Neural cell (in vitro differentiated cells): ENCODE data around the gene RFTN1. TPM values are rescaled to one million over a fixed set of nuclear protein-coding genes. Genes with fewer than 3 reads are reported as not detected.

Source experiments
- H2AFZ ChIP-seq: fragments of 200-600, 300-800 bp; sonication (generic), shearing (Covaris generic); 2 replicates; pipeline ENCODE4 v1.6.0; 2014; ENCODE audit warnings: low read depth, mild to moderate bottlenecking, antibody characterized with exemption, low read length, moderate library complexity
- H3F3A ChIP-seq: fragments of 200-600 bp; shearing (Covaris generic); 2 replicates; pipeline ENCODE4 v1.6.1; 2016; ENCODE audit warnings: mild to moderate bottlenecking, moderate library complexity, mixed read lengths, antibody characterized with exemption, low read length; ENCODE audit not compliant: insufficient read depth, poor library complexity, severe bottlenecking
- H3K27ac ChIP-seq: fragments of 200-600, 300-800 bp; sonication (generic), shearing (Covaris generic); 2 replicates; pipeline ENCODE4 v1.5.1; 2014; ENCODE audit warnings: mild to moderate bottlenecking, low read length, moderate library complexity
- H3K27me3 ChIP-seq: fragments of 300-800, 200-600 bp; sonication (generic), shearing (Covaris generic); 2 replicates; pipeline ENCODE4 v1.6.0; 2014; ENCODE audit warnings: mild to moderate bottlenecking, low read depth, low read length, moderate library complexity; ENCODE audit not compliant: insufficient read depth
- H3K36me3 ChIP-seq: fragments of 300-800, 200-600 bp; sonication (generic), shearing (Covaris generic); 2 replicates; pipeline ENCODE4 v1.5.1; 2014; ENCODE audit warnings: mild to moderate bottlenecking, antibody characterized with exemption, low read length, moderate library complexity; ENCODE audit not compliant: insufficient read depth
- H3K4me2 ChIP-seq: fragments of 300-800, 200-600 bp; sonication (generic), shearing (Covaris generic); 2 replicates; pipeline ENCODE4 v1.6.0; 2014; ENCODE audit warnings: mild to moderate bottlenecking, low read length
- H3K4me3 ChIP-seq: fragments of 300-800, 200-600 bp; sonication (generic), shearing (Covaris generic); 2 replicates; pipeline ENCODE4 v1.5.1; 2014; ENCODE audit warnings: mild to moderate bottlenecking, low read length, moderate library complexity
- H3K79me2 ChIP-seq: fragments of 200-600 bp; shearing (Covaris generic); replicated peaks from 2 replicates; pipeline ENCODE4 v1.6.0; 2014; ENCODE audit warnings: mild to moderate bottlenecking, low read length, moderate library complexity; ENCODE audit not compliant: insufficient read depth
- H3K9ac ChIP-seq: fragments of 300-800, 200-600 bp; sonication (generic), shearing (Covaris generic); 2 replicates; pipeline ENCODE4 v1.6.1; 2016; ENCODE audit warnings: mild to moderate bottlenecking, low read length, mixed read lengths
- H3K9me2 ChIP-seq: fragments of 200-600 bp; shearing (Covaris generic); 2 replicates; pipeline ENCODE4 v1.6.1; 2016; ENCODE audit warnings: mild to moderate bottlenecking, low read length, mixed read lengths; ENCODE audit not compliant: insufficient read depth
- H3K9me3 ChIP-seq: fragments of 200-600, 300-800 bp; sonication (generic), shearing (Covaris generic); 2 replicates; pipeline ENCODE4 v1.6.1; 2016; ENCODE audit warnings: mild to moderate bottlenecking, mixed run types, low read length, moderate library complexity, mixed read lengths
- H4K20me1 ChIP-seq: fragments of 200-600 bp; shearing (Covaris generic); 2 replicates; pipeline ENCODE4 v1.6.1; 2016; ENCODE audit warnings: mild to moderate bottlenecking, mixed run types; ENCODE audit not compliant: insufficient read depth
- CTCF ChIP-seq: fragments of 450-650 bp; IDR thresholded peaks from 2 replicates; pipeline ENCODE4 v1.5.1; 2014; ENCODE audit warnings: antibody characterized with exemption, mild to moderate bottlenecking, moderate library complexity; ENCODE audit not compliant: poor library complexity, severe bottlenecking
- EP300 ChIP-seq: fragments of 450-650 bp; conservative IDR thresholded peaks from 2 replicates; pipeline ENCODE4 v1.6.1; 2014; ENCODE audit warnings: antibody characterized with exemption, mild to moderate bottlenecking, moderate library complexity; ENCODE audit not compliant: poor library complexity, severe bottlenecking
- EZH2 ChIP-seq: fragments of 200-600, 300-800 bp; shearing (Covaris generic), sonication (generic); IDR thresholded peaks from 2 replicates; pipeline ENCODE4 v1.6.1; 2014; ENCODE audit warnings: antibody characterized with exemption, low read length, borderline replicate concordance, mild to moderate bottlenecking; ENCODE audit not compliant: insufficient read depth, poor library complexity, severe bottlenecking
- MXI1 ChIP-seq: fragments of 450-650 bp; conservative IDR thresholded peaks from 2 replicates; pipeline ENCODE4 v1.6.1; 2014; ENCODE audit warnings: antibody characterized with exemption, mild to moderate bottlenecking; ENCODE audit not compliant: poor library complexity, severe bottlenecking
- POLR2AphosphoS5 ChIP-seq: IDR thresholded peaks from 2 replicates; pipeline ENCODE4 v1.6.1; 2012
- RAD21 ChIP-seq: fragments of 450-650 bp; conservative IDR thresholded peaks from 2 replicates; pipeline ENCODE4 v1.6.1; 2014; ENCODE audit warnings: antibody characterized with exemption, mild to moderate bottlenecking, moderate library complexity
- REST ChIP-seq: IDR thresholded peaks from 2 replicates; pipeline ENCODE4 v1.6.1; 2012; ENCODE audit warnings: borderline replicate concordance
- SMC3 ChIP-seq: fragments of 450-650 bp; conservative IDR thresholded peaks from 2 replicates; pipeline ENCODE4 v1.6.1; 2014; ENCODE audit warnings: antibody characterized with exemption, mild to moderate bottlenecking, moderate library complexity; ENCODE audit not compliant: poor library complexity
- TAF1 ChIP-seq: IDR thresholded peaks from 2 replicates; pipeline ENCODE4 v1.6.1; 2012; ENCODE audit warnings: low read depth
- polyA plus RNA-seq: library from polyadenylated mRNA; depleted of rRNA; stranded (reverse); fragments of >200 nt; gene quantifications from 2 replicates; pipeline ENCODE4 v1.2.3, GENCODE V29; 2014

The RFTN1 gene
- polyA plus RNA-seq, 1 donor from 2014 or later = 36.8 TPM

GRCh38 chr3:16545413-16546185 is 32.1 kb upstream of the RFTN1 start:
- TF ChIP-seq POLR2AphosphoS5 (no peak), TAF1 (no peak), CTCF (no peak), MXI1 (no peak), RAD21 (no peak), EP300 (no peak), EZH2 (no peak), SMC3 (no peak), REST (no peak)
- H3K4me2 ChIP-seq = no peak overlapping the region
- H3K79me2 ChIP-seq = no peaks in the 10 kb centered on the region
- no peaks in the 10 kb centered on the region for H3K27me3 ChIP-seq
- no peaks in the 10 kb centered on the region for H4K20me1 ChIP-seq
- H2AFZ ChIP-seq = no peak overlapping the region
- H3K36me3 ChIP-seq = no peaks in the 10 kb centered on the region
- no peak overlapping the region for H3K27ac ChIP-seq
- H3K9me2 ChIP-seq = no peaks in the 10 kb centered on the region
- no peak overlapping the region for H3K9ac ChIP-seq
- H3F3A ChIP-seq = no peaks in the 10 kb centered on the region
- no peak overlapping the region for H3K4me3 ChIP-seq
- no peaks in the 10 kb centered on the region for H3K9me3 ChIP-seq

GRCh38 chr3:16543242-16543864 is 29.9 kb upstream of the RFTN1 start:
- no peaks in the 10 kb centered on the region for H3K36me3 ChIP-seq
- H2AFZ ChIP-seq = no peak overlapping the region
- no peaks in the 10 kb centered on the region for H4K20me1 ChIP-seq
- no peaks in the 10 kb centered on the region for H3K27me3 ChIP-seq
- no peaks in the 10 kb centered on the region for H3K9me2 ChIP-seq
- H3K79me2 ChIP-seq = no peaks in the 10 kb centered on the region
- no peak overlapping the region for H3K4me2 ChIP-seq
- no peaks in the 10 kb centered on the region for H3F3A ChIP-seq
- no peak overlapping the region for H3K4me3 ChIP-seq
- H3K9me3 ChIP-seq = no peaks in the 10 kb centered on the region
- TF ChIP-seq EZH2 = no peak
- TF ChIP-seq MXI1 = no peak
- no peak for TF ChIP-seq TAF1
- TF ChIP-seq CTCF = no peak
- TF ChIP-seq EP300 = no peak
- no peak for TF ChIP-seq REST
- TF ChIP-seq POLR2AphosphoS5 = no peak
- no peak for TF ChIP-seq SMC3
- TF ChIP-seq RAD21 = no peak
- H3K27ac ChIP-seq = no peak overlapping the region
- H3K9ac ChIP-seq = no peak overlapping the region
